Loucy (cell line): Measurements from ENCODE around the gene MAFF.

Source experiments
- H2AFZ ChIP-seq: fragments of 200-600 bp; sonication (generic); 2 replicates; pipeline ENCODE4 v1.6.0; 2016; ENCODE audit warnings: antibody characterized with exemption, mild to moderate bottlenecking, low read length, moderate library complexity
- H3F3A ChIP-seq: fragments of 200-600 bp; 2 replicates; pipeline ENCODE4 v1.6.0; 2016; ENCODE audit warnings: antibody characterized with exemption, low read depth, mild to moderate bottlenecking
- H3K27me3 ChIP-seq: fragments of 200-600 bp; sonication (generic); 2 replicates; pipeline ENCODE4 v1.6.1; 2014; ENCODE audit warnings: low read length, mild to moderate bottlenecking; ENCODE audit not compliant: insufficient read depth, poor library complexity, severe bottlenecking
- H3K36me3 ChIP-seq: fragments of 200-600 bp; sonication (generic); 2 replicates; pipeline ENCODE4 v1.6.1; 2016; ENCODE audit warnings: low read length; ENCODE audit not compliant: insufficient read depth
- H3K4me1 ChIP-seq: fragments of 200-600 bp; sonication (generic); 2 replicates; pipeline ENCODE4 v1.5.1; 2014; ENCODE audit warnings: low read length, mild to moderate bottlenecking; ENCODE audit not compliant: insufficient read depth, poor library complexity, severe bottlenecking
- H3K4me2 ChIP-seq: fragments of 200-600 bp; sonication (generic); 2 replicates; pipeline ENCODE4 v1.6.0; 2014; ENCODE audit warnings: antibody characterized with exemption, low read length, low read depth, mild to moderate bottlenecking; ENCODE audit not compliant: poor library complexity, severe bottlenecking
- H3K4me3 ChIP-seq: fragments of 200-600 bp; sonication (generic); 2 replicates; pipeline ENCODE4 v1.5.1; 2014; ENCODE audit warnings: low read length, mild to moderate bottlenecking, mixed read lengths; ENCODE audit not compliant: poor library complexity, severe bottlenecking
- H3K79me2 ChIP-seq: fragments of 200-600 bp; sonication (generic); 2 replicates; pipeline ENCODE4 v1.6.1; 2014; ENCODE audit warnings: low read length; ENCODE audit not compliant: insufficient read depth
- H3K9ac ChIP-seq: fragments of 200-600 bp; sonication (generic); 2 replicates; pipeline ENCODE4 v1.6.0; 2014; ENCODE audit warnings: mild to moderate bottlenecking, low read depth, low read length, moderate library complexity; ENCODE audit not compliant: poor library complexity, severe bottlenecking
- H3K9me2 ChIP-seq: fragments of 200-600 bp; sonication (generic); replicated peaks from 2 replicates; pipeline ENCODE4 v1.6.1; 2016; ENCODE audit warnings: low read depth, low read length, mixed read lengths
- H3K9me3 ChIP-seq: fragments of 200-600 bp; sonication (generic); 2 replicates; pipeline ENCODE4 v1.6.1; 2014; ENCODE audit warnings: mild to moderate bottlenecking, antibody characterized with exemption, low read length, low read depth; ENCODE audit not compliant: insufficient read depth
- H4K20me1 ChIP-seq: fragments of 200-600 bp; sonication (generic); 2 replicates; pipeline ENCODE4 v1.6.0; 2014; ENCODE audit warnings: antibody characterized with exemption, low read length, mild to moderate bottlenecking; ENCODE audit not compliant: insufficient read depth, poor library complexity, severe bottlenecking
- CTCF ChIP-seq: fragments of 200-600 bp; sonication (generic); conservative IDR thresholded peaks from 2 replicates; pipeline ENCODE4 v1.5.1; 2014; ENCODE audit warnings: mild to moderate bottlenecking, antibody characterized with exemption, low read length
- EZH2phosphoT487 ChIP-seq: fragments of 200-600 bp; IDR thresholded peaks from 2 replicates; pipeline ENCODE4 v1.6.1; 2018; ENCODE audit warnings: antibody characterized with exemption, mild to moderate bottlenecking, moderate library complexity, borderline replicate concordance

The MAFF gene

GRCh38 chr22:38164551-38164918, 37.3 kb upstream of the MAFF start:
- Histone ChIP-seq H3K4me3 (no peak overlapping the region), H3K9me3 (no peaks in the 10 kb centered on the region)
- no peak for TF ChIP-seq CTCF
- no peak for TF ChIP-seq EZH2phosphoT487

GRCh38 chr22:38165922-38166593, 35.7 kb upstream of the MAFF start:
- H3F3A ChIP-seq = no peaks in the 10 kb centered on the region
- H3K4me1 ChIP-seq = peaks cover 19% of the 10 kb centered on the region
- H4K20me1 ChIP-seq = no peaks in the 10 kb centered on the region
- no peaks in the 10 kb centered on the region for H3K9me2 ChIP-seq
- H3K9me3 ChIP-seq = no peaks in the 10 kb centered on the region
- TF ChIP-seq EZH2phosphoT487 (no peak), CTCF (no peak)
- no peaks in the 10 kb centered on the region; the same call in 1 of the 2 replicates for H3K79me2 ChIP-seq
- no peak overlapping the region for H2AFZ ChIP-seq
- H3K27me3 ChIP-seq = no peaks in the 10 kb centered on the region
- H3K9ac ChIP-seq = no peak overlapping the region
- H3K4me3 ChIP-seq = no peak overlapping the region
- H3K4me2 ChIP-seq = no peak overlapping the region
- H3K36me3 ChIP-seq = peaks cover 10% of the 10 kb centered on the region; the same call in 1 of the 2 replicates

More at GRCh38 chr22:38164551-38164918, 37.3 kb upstream of the MAFF start:
- Histone ChIP-seq H3K9ac (no peak overlapping the region), H3K9me2 (no peaks in the 10 kb centered on the region), H3K36me3 (peaks cover 10% of the 10 kb centered on the region; the same call in 1 of the 2 replicates), H3F3A (no peaks in the 10 kb centered on the region), H2AFZ (no peak overlapping the region), H4K20me1 (no peaks in the 10 kb centered on the region), H3K27me3 (no peaks in the 10 kb centered on the region), H3K4me1 (peaks cover 19% of the 10 kb centered on the region), H3K4me2 (no peak overlapping the region), H3K79me2 (no peaks in the 10 kb centered on the region; the same call in 1 of the 2 replicates)

GRCh38 chr22:38167988-38168407, 33.8 kb upstream of the MAFF start:
- Histone ChIP-seq H3K9me2 (no peaks in the 10 kb centered on the region), H3K36me3 (peaks cover 10% of the 10 kb centered on the region; the same call in 1 of the 2 replicates), H3F3A (no peaks in the 10 kb centered on the region), H2AFZ (no peak overlapping the region), H3K4me2 (no peak overlapping the region), H3K4me1 (peaks cover 15% of the 10 kb centered on the region), H3K9me3 (no peaks in the 10 kb centered on the region), H3K27me3 (no peaks in the 10 kb centered on the region), H3K79me2 (peaks cover 6% of the 10 kb centered on the region; the same call in 1 of the 2 replicates), H4K20me1 (no peaks in the 10 kb centered on the region), H3K9ac (no peak overlapping the region), H3K4me3 (no peak overlapping the region)
- TF ChIP-seq CTCF (no peak), EZH2phosphoT487 (no peak)
